Lung (tissue), 12 donors: ENCODE data around the gene NARS2. TPM values are rescaled to one million over a fixed set of nuclear protein-coding genes. Genes with fewer than 3 reads are reported as not detected.

Experiments
- ATAC-seq: fragments of 200-7000 bp; cut with Tn5 transposase; one replicate; pipeline ENCODE4 v1.9.1; 2020; ENCODE audit warnings: moderate number of reproducible peaks; ENCODE audit not compliant: insufficient read depth, low FRiP score
- DNase-seq, 3 donors: peaks; one replicate each; pipeline ENCODE4 v3.0.0-alpha.2; 2013 to 2017
- H3K27ac ChIP-seq, 2 donors: one replicate each; pipeline ENCODE4 v1.5.1; 2013; ENCODE audit warnings: mild to moderate bottlenecking in 2 of 2, moderate library complexity in 2 of 2, control low read depth in 1 of 2, inconsistent platforms in 1 of 2, low read depth in 1 of 2, low read length in 1 of 2
- H3K27me3 ChIP-seq, 3 donors: one replicate each; pipeline ENCODE4 v1.5.1; 2013; ENCODE audit warnings: low read length in 2 of 3; ENCODE audit not compliant: control insufficient read depth in 3 of 3, insufficient read depth in 3 of 3
- H3K36me3 ChIP-seq, 4 donors: one replicate each; pipeline ENCODE4 v1.5.1; 2013; ENCODE audit warnings: low read length in 4 of 4, mild to moderate bottlenecking in 1 of 4, moderate library complexity in 1 of 4; ENCODE audit not compliant: control insufficient read depth in 4 of 4, insufficient read depth in 4 of 4
- H3K4me1 ChIP-seq, 5 donors: one replicate each; pipeline ENCODE4 v1.5.1; 2013; ENCODE audit warnings: low read length in 5 of 5, mild to moderate bottlenecking in 2 of 5, moderate library complexity in 1 of 5; ENCODE audit not compliant: control insufficient read depth in 5 of 5, insufficient read depth in 5 of 5
- H3K4me3 ChIP-seq: one replicate; pipeline ENCODE4 v1.5.1; 2013; ENCODE audit warnings: mild to moderate bottlenecking, control low read depth, moderate library complexity
- H3K9ac ChIP-seq, 2 donors: one replicate each; pipeline ENCODE4 v1.5.1; 2013; ENCODE audit warnings: low read length in 2 of 2, control low read depth in 1 of 2; ENCODE audit not compliant: insufficient read depth in 1 of 2
- H3K9me3 ChIP-seq, 4 donors: one replicate each; pipeline ENCODE4 v1.5.1; 2013; ENCODE audit warnings: low read length in 3 of 4, mild to moderate bottlenecking in 1 of 4, moderate library complexity in 1 of 4; ENCODE audit not compliant: control insufficient read depth in 4 of 4, insufficient read depth in 3 of 4
- WGBS, 2 donors: extraction: QIAGEN DNeasy Blood & Tissue Kit; methylation state at CpG; one replicate each; pipeline ENCODE4 v1.1.7; 2013; 5-methylcytosine and 5-hydroxymethylcytosine counted together
- polyA plus RNA-seq, 2 donors: library from polyadenylated mRNA; stranded (reverse); fragments of 200-250 nt; gene quantifications; one replicate each; pipeline ENCODE4 v1.2.1, GENCODE V29; 2013
- total RNA-seq, 2 donors: library from RNA; depleted of rRNA in 1 of 2; stranded (reverse); fragments of >200 nt in 1 of 2; gene quantifications; one replicate each; pipeline ENCODE4 v1.2.1, GENCODE V29; 2014 to 2021
- TF ChIP-seq, protein P1 (sequence below): IDR thresholded peaks from 2 replicates; pipeline ENCODE4 v1.5.1; 2012; ENCODE audit warnings: mild to moderate bottlenecking; ENCODE audit errors: control extremely low read depth, extremely low read depth
- donor health status: control.
- donor health status: control.
- donor health status: Bipolar disorder and iron deficiency.
- donor health status: healthy.
- donor health status: DM: yes; HTN: yes; CAD: no.

Gene NARS2
- total and polyA plus RNA-seq, 4 donors = 12.0 to 33.8 (median 19.8) TPM

DNA sequence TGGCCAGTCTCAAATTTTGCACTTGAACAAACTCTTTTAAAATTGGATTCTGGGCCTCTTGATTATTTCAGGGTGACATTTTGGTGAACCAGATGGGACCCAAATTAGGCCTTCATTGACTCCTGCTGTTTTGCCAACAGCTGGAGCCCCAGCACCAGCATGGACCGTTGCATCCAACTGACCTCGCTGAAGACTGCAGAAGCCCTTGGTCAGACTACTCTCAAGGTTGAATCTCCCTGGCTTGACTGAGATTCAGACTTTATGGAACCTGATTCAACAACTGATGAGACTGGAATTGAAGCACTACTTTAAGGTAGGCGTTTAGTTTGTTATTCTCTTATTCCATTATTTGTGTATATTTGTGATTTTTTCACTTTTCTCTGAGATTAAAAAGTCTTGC, 41.7 kb downstream of the NARS2 start:
- H3K36me3 ChIP-seq = no peaks in the 10 kb centered on the region

GRCh38 chr11:78526497-78527146, 48.0 kb downstream of the NARS2 start:
- no peak for DNase-seq
- peaks cover 0 to 8% (median 0%) of the 10 kb centered on the region in 4 donors for H3K36me3 ChIP-seq
- WGBS, 2 donors = 75 to 84% methylated on average over 6 of the region's 6 CpGs
- no peak overlapping the region for H3K9ac ChIP-seq
- no peak overlapping the region for H3K4me3 ChIP-seq
- H3K9me3 ChIP-seq = no peaks in the 10 kb centered on the region
- no peak for ATAC-seq
- H3K27me3 ChIP-seq = no peaks in the 10 kb centered on the region
- no peak overlapping the region for H3K27ac ChIP-seq
- H3K4me1 ChIP-seq = no peaks in the 10 kb centered on the region
- TF ChIP-seq, protein P1, sequence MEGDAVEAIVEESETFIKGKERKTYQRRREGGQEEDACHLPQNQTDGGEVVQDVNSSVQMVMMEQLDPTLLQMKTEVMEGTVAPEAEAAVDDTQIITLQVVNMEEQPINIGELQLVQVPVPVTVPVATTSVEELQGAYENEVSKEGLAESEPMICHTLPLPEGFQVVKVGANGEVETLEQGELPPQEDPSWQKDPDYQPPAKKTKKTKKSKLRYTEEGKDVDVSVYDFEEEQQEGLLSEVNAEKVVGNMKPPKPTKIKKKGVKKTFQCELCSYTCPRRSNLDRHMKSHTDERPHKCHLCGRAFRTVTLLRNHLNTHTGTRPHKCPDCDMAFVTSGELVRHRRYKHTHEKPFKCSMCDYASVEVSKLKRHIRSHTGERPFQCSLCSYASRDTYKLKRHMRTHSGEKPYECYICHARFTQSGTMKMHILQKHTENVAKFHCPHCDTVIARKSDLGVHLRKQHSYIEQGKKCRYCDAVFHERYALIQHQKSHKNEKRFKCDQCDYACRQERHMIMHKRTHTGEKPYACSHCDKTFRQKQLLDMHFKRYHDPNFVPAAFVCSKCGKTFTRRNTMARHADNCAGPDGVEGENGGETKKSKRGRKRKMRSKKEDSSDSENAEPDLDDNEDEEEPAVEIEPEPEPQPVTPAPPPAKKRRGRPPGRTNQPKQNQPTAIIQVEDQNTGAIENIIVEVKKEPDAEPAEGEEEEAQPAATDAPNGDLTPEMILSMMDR = no peak

More for the DNA sequence above, 41.7 kb downstream of the NARS2 start:
- Histone ChIP-seq H3K9me3 (no peaks in the 10 kb centered on the region), H3K4me3 (no peak overlapping the region), H3K27ac (no peak overlapping the region), H3K27me3 (no peaks in the 10 kb centered on the region), H3K9ac (no peak overlapping the region), H3K4me1 (no peaks in the 10 kb centered on the region)
- TF ChIP-seq, protein P1 = no peak
- WGBS, 2 donors = 72 to 89% methylated on average over 3 of the region's 3 CpGs
- no peak for DNase-seq
- no peak for ATAC-seq

DNA sequence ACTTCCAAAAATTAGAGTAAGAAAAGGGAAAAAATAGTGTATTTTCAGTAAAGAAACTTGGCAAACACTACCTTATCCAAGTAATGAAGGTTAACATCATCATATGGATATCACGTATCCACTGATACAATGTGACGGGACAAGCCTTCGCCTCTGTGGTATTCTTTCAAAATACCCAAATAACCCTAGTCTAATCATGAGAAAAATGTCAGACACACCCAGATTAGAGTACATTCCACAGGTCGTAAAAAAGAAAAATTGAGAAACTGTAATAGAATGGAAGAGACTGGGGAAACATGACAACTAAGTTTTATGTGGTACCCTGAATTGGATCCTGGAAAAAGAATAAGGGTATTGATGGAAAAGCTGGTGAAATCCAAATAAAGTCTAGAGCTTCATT, 48.9 kb downstream of the NARS2 start:
- Histone ChIP-seq H3K27ac (no peak overlapping the region), H3K9me3 (no peaks in the 10 kb centered on the region), H3K9ac (no peak overlapping the region), H3K4me1 (no peaks in the 10 kb centered on the region), H3K36me3 (peaks cover 0 to 8% (median 0%) of the 10 kb centered on the region in 4 donors), H3K4me3 (no peak overlapping the region), H3K27me3 (no peaks in the 10 kb centered on the region)
- ATAC-seq = no peak
- 93% methylated on average over 4 of the region's 4 CpGs for WGBS, 2 donors
- TF ChIP-seq, protein P1 = no peak
- no peak for DNase-seq

DNA sequence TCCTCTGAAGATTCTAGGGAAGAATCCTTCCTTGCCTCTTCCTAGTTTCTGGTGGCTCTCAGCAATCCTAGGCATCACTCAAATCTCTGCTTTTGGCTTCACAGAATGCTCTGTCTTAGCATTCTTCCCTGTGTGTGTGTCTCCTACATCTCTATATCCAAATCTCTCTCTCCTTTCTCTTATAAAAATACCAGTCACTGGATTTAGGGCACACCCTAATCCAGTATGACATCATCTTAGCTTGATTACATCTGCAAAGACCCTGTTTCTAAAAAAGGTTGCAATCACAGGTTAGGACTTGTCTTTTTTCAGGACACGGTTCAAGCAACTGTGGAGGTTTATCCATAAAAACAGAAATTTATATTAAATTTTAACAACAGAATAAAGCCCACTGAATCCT, 54.4 kb downstream of the NARS2 start:
- no peak overlapping the region for H3K27ac ChIP-seq
- peaks cover 0 to 4% (median 0%) of the 10 kb centered on the region in 4 donors for H3K36me3 ChIP-seq
- H3K9me3 ChIP-seq = no peaks in the 10 kb centered on the region
- WGBS, 2 donors = 90 to 94% methylated on average over 1 of the region's 1 CpG
- ATAC-seq (no peak), DNase-seq (no peak)
- no peak overlapping the region for H3K9ac ChIP-seq
- H3K4me3 ChIP-seq = no peak overlapping the region
- no peaks in the 10 kb centered on the region for H3K27me3 ChIP-seq
- H3K4me1 ChIP-seq = no peaks in the 10 kb centered on the region
- TF ChIP-seq, protein P1 = no peak
